Endometrial microvascular endothelial cells (primary cell): ENCODE results near the gene MIA2. TPM values are rescaled to one million over a fixed set of nuclear protein-coding genes. Genes with fewer than 3 reads are reported as not detected.
"Not testable (repeated sequence)": the region's sequence is repeated elsewhere in the genome, so short reads cannot be mapped to it uniquely, and the experiment has no call there.

Experiments
- in situ Hi-C: cut with HindIII; loops from 2 replicates; pipeline ENCODE4 v1.10.0; 2017; ENCODE audit warnings: low sequenced_read_pairs, low pct_unique_long_range_greater_than_20kb; ENCODE audit errors: inconsistent ontology term
- total RNA-seq: library from RNA; depleted of rRNA; stranded (reverse); fragments of >200 nt; gene quantifications from one replicate; pipeline ENCODE4 v1.2.3, GENCODE V29; 2015; ENCODE audit errors: inconsistent ontology term

MIA2 gene
- total RNA-seq: 11.6 TPM

- in situ Hi-C loops: no loop called here
These were observed at the start of gene MIA2 for GRCh38 chr14:39233680-39234326. TSS of gene MIA2 (plus strand) at chr14:39233915. CDS start at chr14:39234115, 200 bp downstream.

- in situ Hi-C loops: no loop called here
These were observed 49.0 kb upstream of the MIA2 start for GRCh38 chr14:39184628-39185255.

GRCh38 chr14:39185256-39186049 lies 48.3 kb upstream of the MIA2 start:
- in situ Hi-C loops: no loop called here

GRCh38 chr14:39186941-39187525 lies 46.7 kb upstream of the MIA2 start:
- in situ Hi-C loops: no loop called here

- in situ Hi-C loops: no loop called here
These were observed 29.8 kb upstream of the MIA2 start for GRCh38 chr14:39203659-39204606.

- in situ Hi-C loops: not testable (repeated sequence)
These were observed 26.3 kb upstream of the MIA2 start for GRCh38 chr14:39207430-39207829.

GRCh38 chr14:39211109-39211741 lies 22.5 kb upstream of the MIA2 start:
- in situ Hi-C loops: no loop called here

- in situ Hi-C loops: no loop called here
These were observed 21.7 kb upstream of the MIA2 start for GRCh38 chr14:39212034-39212433.

GRCh38 chr14:39212693-39213092 lies 21.0 kb upstream of the MIA2 start:
- in situ Hi-C loops: no loop called here

GRCh38 chr14:39217214-39217879 lies 16.4 kb upstream of the MIA2 start:
- in situ Hi-C loops: no loop called here

GRCh38 chr14:39218171-39218769 lies 15.4 kb upstream of the MIA2 start:
- in situ Hi-C loops: no loop called here

- in situ Hi-C loops: no loop called here
These were observed 14.6 kb upstream of the MIA2 start for GRCh38 chr14:39219075-39219499.

GRCh38 chr14:39220473-39220872 lies 13.2 kb upstream of the MIA2 start:
- in situ Hi-C loops: not testable (repeated sequence)

GRCh38 chr14:39228044-39228443 lies 5.7 kb upstream of the MIA2 start:
- in situ Hi-C loops: no loop called here

GRCh38 chr14:39228509-39229221 lies 5.0 kb upstream of the MIA2 start:
- in situ Hi-C loops: no loop called here

GRCh38 chr14:39229222-39229543 lies 4.5 kb upstream of the MIA2 start:
- in situ Hi-C loops: no loop called here

GRCh38 chr14:39229601-39230110 lies 4.1 kb upstream of the MIA2 start:
- in situ Hi-C loops: no loop called here
